A549 (cell line): Measurements from ENCODE around the gene PCDH9. TPM values are rescaled to one million over a fixed set of nuclear protein-coding genes. Genes with fewer than 3 reads are reported as not detected.

ENCODE experiments used
- ATAC-seq, 2 experiments: fragments of 200-7000 bp in 1 of 2; fragments of >200 bp in 1 of 2; cut with Nextera tagmentation in 1 of 2; cut with Tn5 transposase in 1 of 2; 3 replicates each; pipeline versions ENCODE4 v1.8.0 to v1.9.1; 2018 to 2020; ENCODE audit warnings: mild to moderate bottlenecking in 1 of 2, moderate library complexity in 1 of 2
- CTCF ChIA-PET: fragments of 300-600 bp; sonication (Branson Sonifier 250); formaldehyde crosslinking; extraction: SDS; loops from one replicate; lab custom pipeline; 2021; ENCODE audit warnings: antibody characterized with exemption, inconsistent platforms; lab: Yijun Ruan, JAX
- POLR2A ChIA-PET: fragments of 350-600 bp; formaldehyde crosslinking; extraction: SDS; loops from one replicate; lab custom pipeline; 2021; ENCODE audit warnings: antibody characterized with exemption, inconsistent platforms; lab: Yijun Ruan, JAX
- DNase-seq, 2 experiments: peaks; one replicate each; pipeline versions ENCODE4 v3.0.0 to v3.0.0-alpha.2; 2011 to 2016; ENCODE audit warnings: low read depth in 1 of 2, low spot score in 1 of 2
- FAIRE-seq: peaks from 2 replicates; lab custom pipeline; 2011; peaks lifted over from hg19 to GRCh38; lab: Jason Lieb, UNC
- H3K27ac ChIP-seq, 2 experiments: fragments of >200 bp; sonication (Bioruptor Twin); formaldehyde crosslinking; 3 replicates each; pipeline ENCODE4 v1.5.1; 2016 to 2017
- H3K4me1 ChIP-seq: fragments of >200 bp; sonication (Bioruptor Twin); formaldehyde crosslinking; 3 replicates; pipeline ENCODE4 v1.6.1; 2016
- H3K4me2 ChIP-seq: fragments of >200 bp; sonication (Bioruptor Twin); formaldehyde crosslinking; 3 replicates; pipeline ENCODE4 v1.6.1; 2016
- H3K4me3 ChIP-seq: fragments of >200 bp; sonication (Bioruptor Twin); formaldehyde crosslinking; 3 replicates; pipeline ENCODE4 v1.5.1; 2016
- H3K9me3 ChIP-seq: fragments of >200 bp; sonication (Bioruptor Twin); formaldehyde crosslinking; 3 replicates; pipeline ENCODE4 v1.6.1; 2016
- CHD4 ChIP-seq: fragments of 200-600 bp; sonication (generic); IDR thresholded peaks from 2 replicates; pipeline ENCODE4 v1.6.1; 2016; ENCODE audit warnings: antibody characterized with exemption, mild to moderate bottlenecking, borderline replicate concordance
- CTCF ChIP-seq: fragments of >200 bp; sonication (Bioruptor Twin); formaldehyde crosslinking; IDR thresholded peaks from 3 replicates; pipeline ENCODE4 v1.5.1; 2016
- E2F6 ChIP-seq: IDR thresholded peaks from 2 replicates; pipeline ENCODE4 v1.6.1; 2012; ENCODE audit warnings: low read depth, borderline replicate concordance
- FOSB ChIP-seq: fragments of 250-450 bp; sonication (Bioruptor Pico); IDR thresholded peaks from 2 replicates; pipeline ENCODE4 v1.5.0; 2020; ENCODE audit warnings: mild to moderate bottlenecking, moderate library complexity
- HEYL ChIP-seq: fragments of 250-450 bp; sonication (Bioruptor Pico); IDR thresholded peaks from 2 replicates; pipeline ENCODE4 v1.8.0; 2021; ENCODE audit warnings: mild to moderate bottlenecking, moderate library complexity
- JUN ChIP-seq, 2 experiments: fragments of >200 bp; sonication (Bioruptor Twin); formaldehyde crosslinking; IDR thresholded peaks; 2 replicates in 1 of 2; 3 replicates in 1 of 2; pipeline ENCODE4 v1.6.1; 2016 to 2017
- JUNB ChIP-seq: fragments of >200 bp; sonication (Bioruptor Twin); formaldehyde crosslinking; IDR thresholded peaks from 2 replicates; pipeline ENCODE4 v1.6.1; 2016
- MYC ChIP-seq: IDR thresholded peaks from 2 replicates; pipeline ENCODE4 v1.6.1; 2012; ENCODE audit warnings: mild to moderate bottlenecking, inconsistent platforms, low read length, improper control_type of control experiment, borderline replicate concordance
- NFE2L2 ChIP-seq: fragments of 150-350 bp; conservative IDR thresholded peaks from 2 replicates; pipeline ENCODE4 v1.6.1; 2014; ENCODE audit warnings: low read length
- POLR2AphosphoS2 ChIP-seq: conservative IDR thresholded peaks from 2 replicates; pipeline ENCODE4 v1.6.1; 2012; ENCODE audit warnings: low read length, improper control_type of control experiment, inconsistent platforms
- REST ChIP-seq: fragments of 200-600 bp; sonication (generic); IDR thresholded peaks from 2 replicates; pipeline ENCODE4 v1.6.1; 2016; ENCODE audit warnings: antibody characterized with exemption, mild to moderate bottlenecking, moderate library complexity
- RFX5 ChIP-seq: fragments of 450-650 bp; IDR thresholded peaks from 2 replicates; pipeline ENCODE4 v1.7.1; 2014; ENCODE audit warnings: antibody characterized with exemption, mild to moderate bottlenecking, moderate library complexity
- RNF2 ChIP-seq: fragments of 200-600 bp; sonication (generic); IDR thresholded peaks from 2 replicates; pipeline ENCODE4 v1.6.1; 2016; ENCODE audit warnings: low read depth, mild to moderate bottlenecking, antibody characterized with exemption, moderate library complexity, borderline replicate concordance
- SREBF2 ChIP-seq: fragments of 450-650 bp; IDR thresholded peaks from 2 replicates; pipeline ENCODE4 v1.6.1; 2014; ENCODE audit warnings: mild to moderate bottlenecking, moderate library complexity
- TFCP2L1 ChIP-seq: fragments of 250-450 bp; sonication (Bioruptor Pico); IDR thresholded peaks from 2 replicates; pipeline ENCODE4 v1.5.0; 2021; ENCODE audit warnings: mild to moderate bottlenecking
- ZC3H11A ChIP-seq: fragments of 450-650 bp; IDR thresholded peaks from 2 replicates; pipeline ENCODE4 v1.6.1; 2014; ENCODE audit warnings: antibody characterized with exemption, mild to moderate bottlenecking
- ZFP36 ChIP-seq: fragments of 450-650 bp; IDR thresholded peaks from 2 replicates; pipeline ENCODE4 v1.6.1; 2014; ENCODE audit warnings: borderline replicate concordance; ENCODE audit not compliant: partially characterized antibody
- WGBS: methylation state at CpG from one replicate; pipeline ENCODE4 v1.1.6; 2017; ENCODE audit errors: missing lambda C conversion rate; 5-methylcytosine and 5-hydroxymethylcytosine counted together
- polyA plus RNA-seq, 4 experiments: library from polyadenylated mRNA; depleted of rRNA in 3 of 4; stranded (reverse); fragments of >200 nt; fragmentation: RNase III in 1 of 4; extraction: RNeasy Plus Mini Kit Qiagen cat#74134 plus additional on column Dnase treatment in 1 of 4; gene quantifications; 2 replicates in 3 of 4; 3 replicates in 1 of 4; pipeline ENCODE4 v1.2.3, GENCODE V29; 2011 to 2017
- TF ChIP-seq, protein P1 (sequence below): fragments of 250-450 bp; sonication (Bioruptor Pico); IDR thresholded peaks from 2 replicates; pipeline ENCODE4 v1.5.0; 2020; ENCODE audit warnings: low read depth, mild to moderate bottlenecking, moderate library complexity
- TF ChIP-seq, protein P2 (sequence below): fragments of >200 bp; sonication (Bioruptor Twin); formaldehyde crosslinking; IDR thresholded peaks from 3 replicates; pipeline ENCODE4 v1.6.1; 2016
- TF ChIP-seq, protein P3 (sequence below): fragments of 150-350 bp; IDR thresholded peaks from 2 replicates; pipeline ENCODE4 v1.6.1; 2014; ENCODE audit warnings: low read depth, mild to moderate bottlenecking, low read length
- TF ChIP-seq, protein P4 (sequence below): fragments of 450-650 bp; IDR thresholded peaks from 2 replicates; pipeline ENCODE4 v1.6.1; 2014; ENCODE audit warnings: antibody characterized with exemption

The PCDH9 gene
- polyA plus RNA-seq, 2 of the 4 experiments (the other 2 are of a cell fraction), result 16.0 to 29.5 TPM

DNA sequence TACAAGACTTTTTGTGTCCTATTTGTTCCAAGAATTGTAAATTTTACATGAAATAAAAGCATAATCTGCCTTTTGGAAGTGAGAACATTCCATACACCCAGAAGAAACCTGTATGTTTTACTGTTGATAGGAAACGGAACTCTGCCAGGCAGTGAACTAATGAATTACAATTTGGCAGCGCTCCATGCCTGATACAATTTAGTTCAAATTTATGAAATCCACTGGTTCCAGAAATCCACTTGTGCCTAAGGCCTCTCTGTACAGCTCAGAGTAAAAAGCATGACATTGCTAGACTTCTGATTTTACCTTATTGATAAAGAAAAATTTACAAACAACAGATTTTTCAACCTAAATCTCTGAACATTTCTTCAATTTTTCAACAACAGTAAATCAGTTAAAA lies 78.1 kb downstream of the PCDH9 start (continued):
- TF ChIP-seq JUNB, result no peak
- no peak for TF ChIP-seq REST
- no peak for TF ChIP-seq CHD4
- TF ChIP-seq, protein P1, sequence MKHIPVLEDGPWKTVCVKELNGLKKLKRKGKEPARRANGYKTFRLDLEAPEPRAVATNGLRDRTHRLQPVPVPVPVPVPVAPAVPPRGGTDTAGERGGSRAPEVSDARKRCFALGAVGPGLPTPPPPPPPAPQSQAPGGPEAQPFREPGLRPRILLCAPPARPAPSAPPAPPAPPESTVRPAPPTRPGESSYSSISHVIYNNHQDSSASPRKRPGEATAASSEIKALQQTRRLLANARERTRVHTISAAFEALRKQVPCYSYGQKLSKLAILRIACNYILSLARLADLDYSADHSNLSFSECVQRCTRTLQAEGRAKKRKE, result no peak
- no peak for TF ChIP-seq RFX5

DNA sequence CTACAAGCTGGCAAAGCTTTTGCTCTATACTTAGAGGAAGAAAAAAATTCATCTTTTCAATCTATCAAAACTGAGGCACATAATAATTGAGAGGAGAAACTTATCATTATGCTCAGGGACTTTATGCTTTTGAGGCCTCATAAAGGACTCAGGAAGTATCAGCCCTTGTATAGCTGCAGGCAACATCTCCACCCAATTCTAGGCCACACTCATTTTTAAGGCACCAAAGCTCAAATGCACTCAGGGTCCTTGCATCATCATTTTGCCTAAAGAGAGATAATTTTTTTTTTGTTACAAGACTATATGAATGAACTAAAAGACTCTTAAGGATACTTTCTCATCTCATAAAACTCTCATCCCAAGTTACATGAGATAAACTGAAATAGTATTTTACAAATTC lies 78.5 kb downstream of the PCDH9 start:
- no peak overlapping the region for H3K27ac ChIP-seq
- H3K9me3 ChIP-seq, result no peaks in the 10 kb centered on the region
- peaks cover 24% of the 10 kb centered on the region for H3K4me1 ChIP-seq
- DNase-seq (no peak), FAIRE-seq (no peak), ATAC-seq (no peak)
- ChIA-PET POLR2A (no interaction called here), CTCF (no interaction called here)
- no peak overlapping the region for H3K4me2 ChIP-seq
- no peak for TF ChIP-seq POLR2AphosphoS2
- TF ChIP-seq RNF2, result no peak
- TF ChIP-seq RFX5, result no peak
- no peak for TF ChIP-seq HEYL (CRISPR knock-in tag)
- TF ChIP-seq NFE2L2, result no peak
- TF ChIP-seq, protein P2, sequence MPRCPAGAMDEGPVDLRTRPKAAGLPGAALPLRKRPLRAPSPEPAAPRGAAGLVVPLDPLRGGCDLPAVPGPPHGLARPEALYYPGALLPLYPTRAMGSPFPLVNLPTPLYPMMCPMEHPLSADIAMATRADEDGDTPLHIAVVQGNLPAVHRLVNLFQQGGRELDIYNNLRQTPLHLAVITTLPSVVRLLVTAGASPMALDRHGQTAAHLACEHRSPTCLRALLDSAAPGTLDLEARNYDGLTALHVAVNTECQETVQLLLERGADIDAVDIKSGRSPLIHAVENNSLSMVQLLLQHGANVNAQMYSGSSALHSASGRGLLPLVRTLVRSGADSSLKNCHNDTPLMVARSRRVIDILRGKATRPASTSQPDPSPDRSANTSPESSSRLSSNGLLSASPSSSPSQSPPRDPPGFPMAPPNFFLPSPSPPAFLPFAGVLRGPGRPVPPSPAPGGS, result no peak
- TF ChIP-seq FOSB, result no peak
- TF ChIP-seq, protein P3, sequence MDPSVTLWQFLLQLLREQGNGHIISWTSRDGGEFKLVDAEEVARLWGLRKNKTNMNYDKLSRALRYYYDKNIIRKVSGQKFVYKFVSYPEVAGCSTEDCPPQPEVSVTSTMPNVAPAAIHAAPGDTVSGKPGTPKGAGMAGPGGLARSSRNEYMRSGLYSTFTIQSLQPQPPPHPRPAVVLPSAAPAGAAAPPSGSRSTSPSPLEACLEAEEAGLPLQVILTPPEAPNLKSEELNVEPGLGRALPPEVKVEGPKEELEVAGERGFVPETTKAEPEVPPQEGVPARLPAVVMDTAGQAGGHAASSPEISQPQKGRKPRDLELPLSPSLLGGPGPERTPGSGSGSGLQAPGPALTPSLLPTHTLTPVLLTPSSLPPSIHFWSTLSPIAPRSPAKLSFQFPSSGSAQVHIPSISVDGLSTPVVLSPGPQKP, result no peak
- H3K4me3 ChIP-seq, result no peak overlapping the region

DNA sequence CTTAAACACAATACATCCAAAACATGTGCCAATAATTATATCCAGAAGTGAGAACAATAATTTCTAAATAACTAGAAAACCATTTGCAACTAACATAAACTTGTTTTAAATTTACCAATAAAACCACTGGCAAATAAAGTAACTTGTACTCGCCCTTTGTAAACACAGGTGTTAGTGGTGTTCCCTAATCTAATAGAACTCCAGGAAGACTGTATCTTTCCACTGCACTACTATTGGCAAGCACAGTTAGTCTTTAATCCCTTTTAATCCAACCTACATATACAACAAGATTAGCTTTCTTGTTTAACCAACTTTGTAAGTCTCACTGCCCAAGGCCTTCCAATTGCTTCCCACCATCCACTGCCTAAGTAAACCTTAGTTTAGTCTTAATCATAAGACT lies 79.5 kb downstream of the PCDH9 start:
- ChIA-PET POLR2A (no interaction called here), CTCF (no interaction called here)
- H3K27ac ChIP-seq, result no peak overlapping the region
- ATAC-seq (no peak), FAIRE-seq (no peak), DNase-seq (no peak)
- no peaks in the 10 kb centered on the region for H3K9me3 ChIP-seq
- no peak overlapping the region for H3K4me3 ChIP-seq
- 92% methylated on average over 1 of the region's 1 CpG for WGBS
- no peak overlapping the region for H3K4me2 ChIP-seq
- peaks cover 33% of the 10 kb centered on the region for H3K4me1 ChIP-seq
- TF ChIP-seq MYC (no peak), E2F6 (no peak), CTCF (no peak), SREBF2 (no peak), RFX5 (no peak), JUN (IDR thresholded peaks at IDR 0.05) (no peak), RNF2 (no peak), ZC3H11A (no peak), TFCP2L1 (CRISPR knock-in tag) (no peak), ZFP36 (no peak)
- TF ChIP-seq, protein P3, result no peak
- TF ChIP-seq, protein P2, result no peak
- TF ChIP-seq, protein P4, sequence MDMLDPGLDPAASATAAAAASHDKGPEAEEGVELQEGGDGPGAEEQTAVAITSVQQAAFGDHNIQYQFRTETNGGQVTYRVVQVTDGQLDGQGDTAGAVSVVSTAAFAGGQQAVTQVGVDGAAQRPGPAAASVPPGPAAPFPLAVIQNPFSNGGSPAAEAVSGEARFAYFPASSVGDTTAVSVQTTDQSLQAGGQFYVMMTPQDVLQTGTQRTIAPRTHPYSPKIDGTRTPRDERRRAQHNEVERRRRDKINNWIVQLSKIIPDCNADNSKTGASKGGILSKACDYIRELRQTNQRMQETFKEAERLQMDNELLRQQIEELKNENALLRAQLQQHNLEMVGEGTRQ, result no peak
